Measurements from ENCODE around the gene GOLGA6L2.

DNA sequence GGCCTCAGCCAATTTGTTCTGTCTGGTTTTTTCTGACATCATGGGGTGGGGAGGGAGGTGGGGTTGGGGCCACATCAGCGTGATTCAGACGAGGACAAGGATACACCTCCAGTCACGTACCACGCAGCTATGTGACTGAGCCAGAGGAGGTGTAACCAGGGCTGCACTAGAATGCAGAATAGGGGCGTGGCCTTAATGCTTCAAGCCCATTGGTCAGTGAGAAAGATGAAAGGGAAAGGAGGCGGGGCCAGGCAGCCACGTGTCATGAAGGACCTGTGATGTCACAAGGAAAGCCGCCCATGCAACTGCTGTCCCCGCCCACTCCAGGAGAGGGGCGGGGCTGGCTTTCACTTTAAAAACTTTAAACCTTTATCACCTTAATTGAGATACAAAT, at the start of gene GOLGA6L2:
- TF ChIP-seq, protein P1, sequence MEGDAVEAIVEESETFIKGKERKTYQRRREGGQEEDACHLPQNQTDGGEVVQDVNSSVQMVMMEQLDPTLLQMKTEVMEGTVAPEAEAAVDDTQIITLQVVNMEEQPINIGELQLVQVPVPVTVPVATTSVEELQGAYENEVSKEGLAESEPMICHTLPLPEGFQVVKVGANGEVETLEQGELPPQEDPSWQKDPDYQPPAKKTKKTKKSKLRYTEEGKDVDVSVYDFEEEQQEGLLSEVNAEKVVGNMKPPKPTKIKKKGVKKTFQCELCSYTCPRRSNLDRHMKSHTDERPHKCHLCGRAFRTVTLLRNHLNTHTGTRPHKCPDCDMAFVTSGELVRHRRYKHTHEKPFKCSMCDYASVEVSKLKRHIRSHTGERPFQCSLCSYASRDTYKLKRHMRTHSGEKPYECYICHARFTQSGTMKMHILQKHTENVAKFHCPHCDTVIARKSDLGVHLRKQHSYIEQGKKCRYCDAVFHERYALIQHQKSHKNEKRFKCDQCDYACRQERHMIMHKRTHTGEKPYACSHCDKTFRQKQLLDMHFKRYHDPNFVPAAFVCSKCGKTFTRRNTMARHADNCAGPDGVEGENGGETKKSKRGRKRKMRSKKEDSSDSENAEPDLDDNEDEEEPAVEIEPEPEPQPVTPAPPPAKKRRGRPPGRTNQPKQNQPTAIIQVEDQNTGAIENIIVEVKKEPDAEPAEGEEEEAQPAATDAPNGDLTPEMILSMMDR (IDR thresholded peaks at IDR 0.05; ENCODE audit: low read depth, low read length): no peak
- no peak for TF ChIP-seq EZH2phosphoT487 (IDR thresholded peaks at IDR 0.05; ENCODE audit: low read depth)
